HepG2 (cell line): ENCODE measurements around the gene STMN1. TPM values are rescaled to one million over a fixed set of nuclear protein-coding genes. Genes with fewer than 3 reads are reported as not detected.
A peak's percentile ranks its signal among the peaks of the same experiment; 100 is the strongest.

Experiments used
- AHR ChIP-seq: IDR thresholded peaks from 2 replicates; pipeline ENCODE4 v1.6.1; 2018; ENCODE audit warnings: missing genetic modification reagents, missing compliant biosample characterization
- CCAR2 ChIP-seq: fragments of 200-400 bp; formaldehyde crosslinking; optimal IDR thresholded peaks from 2 replicates; pipeline ENCODE3; 2018; ENCODE audit warnings: low read depth, mild to moderate bottlenecking, low read length, moderate library complexity
- CCDC6 ChIP-seq: sonication (generic); formaldehyde crosslinking; IDR thresholded peaks from 2 replicates; pipeline ENCODE4 v1.8.1; 2022; ENCODE audit warnings: mild to moderate bottlenecking, missing genetic modification reagents, moderate library complexity
- DMTF1 ChIP-seq: sonication (generic); formaldehyde crosslinking; IDR thresholded peaks from 2 replicates; pipeline ENCODE4 v1.4.0; 2020; ENCODE audit warnings: mild to moderate bottlenecking, missing genetic modification reagents
- FIP1L1 ChIP-seq: fragments of 200-400 bp; formaldehyde crosslinking; IDR thresholded peaks from 2 replicates; pipeline ENCODE4 v1.6.1; 2018; ENCODE audit warnings: low read depth, mild to moderate bottlenecking, low read length, moderate library complexity, borderline replicate concordance; ENCODE audit not compliant: insufficient read depth
- HCFC1 ChIP-seq: fragments of 150-350 bp; IDR thresholded peaks from 2 replicates; pipeline ENCODE4 v1.6.1; 2014; ENCODE audit warnings: low read depth, low read length
- ISL2 ChIP-seq: sonication (generic); formaldehyde crosslinking; IDR thresholded peaks from 2 replicates; pipeline ENCODE4 v1.5.0; 2020; ENCODE audit warnings: missing genetic modification reagents
- KDM2A ChIP-seq: sonication (generic); formaldehyde crosslinking; IDR thresholded peaks from 2 replicates; pipeline ENCODE4 v1.4.0; 2020; ENCODE audit warnings: low read depth, missing genetic modification reagents, borderline replicate concordance
- NCOR1 ChIP-seq: fragments of 200-600 bp; sonication (generic); IDR thresholded peaks from 2 replicates; pipeline ENCODE4 v1.7.0; 2017; ENCODE audit warnings: antibody characterized with exemption, low read length, borderline replicate concordance
- RARG ChIP-seq: sonication (generic); formaldehyde crosslinking; IDR thresholded peaks from 2 replicates; pipeline ENCODE4 v1.4.0; 2020; ENCODE audit warnings: low read depth, mild to moderate bottlenecking, missing genetic modification reagents
- TAF1 ChIP-seq: sonication (generic); formaldehyde crosslinking; IDR thresholded peaks from 2 replicates; pipeline ENCODE4 v1.4.0; 2020; ENCODE audit warnings: missing genetic modification reagents
- TBL1XR1 ChIP-seq: fragments of 150-350 bp; IDR thresholded peaks from 2 replicates; pipeline ENCODE4 v1.6.1; 2014; ENCODE audit warnings: borderline replicate concordance, low read length; ENCODE audit not compliant: partially characterized antibody
- TFAP4 ChIP-seq: sonication (generic); IDR thresholded peaks from 2 replicates; pipeline ENCODE4 v1.6.1; 2016; ENCODE audit warnings: low read depth, borderline replicate concordance
- TGIF2 ChIP-seq: IDR thresholded peaks from 2 replicates; pipeline ENCODE4 v1.6.1; 2016; ENCODE audit warnings: control low read depth, missing compliant biosample characterization
- ZC3H4 ChIP-seq: sonication (generic); formaldehyde crosslinking; IDR thresholded peaks from 2 replicates; pipeline ENCODE4 v1.4.0; 2020; ENCODE audit warnings: missing genetic modification reagents, borderline replicate concordance
- ZNF18 ChIP-seq: sonication (generic); formaldehyde crosslinking; IDR thresholded peaks from 2 replicates; pipeline ENCODE4 v1.8.0; 2022; ENCODE audit warnings: mild to moderate bottlenecking, missing genetic modification reagents; ENCODE audit not compliant: insufficient replicate concordance
- ZNF512 ChIP-seq: sonication (generic); formaldehyde crosslinking; IDR thresholded peaks from 2 replicates; pipeline ENCODE4 v1.4.0; 2020; ENCODE audit warnings: mild to moderate bottlenecking, missing genetic modification reagents
- ZNF567 ChIP-seq: sonication (generic); formaldehyde crosslinking; IDR thresholded peaks from 2 replicates; pipeline ENCODE4 v1.8.1; 2023; ENCODE audit warnings: mild to moderate bottlenecking, missing genetic modification reagents, borderline replicate concordance
- ZNF598 ChIP-seq: sonication (generic); formaldehyde crosslinking; IDR thresholded peaks from 2 replicates; pipeline ENCODE4 v1.5.1; 2020; ENCODE audit warnings: mild to moderate bottlenecking, missing genetic modification reagents, borderline replicate concordance
- ZNF607 ChIP-seq: sonication (generic); formaldehyde crosslinking; IDR thresholded peaks from 2 replicates; pipeline ENCODE4 v1.5.1; 2020; ENCODE audit warnings: missing genetic modification reagents, mild to moderate bottlenecking, borderline replicate concordance
- ZNF781 ChIP-seq: sonication (generic); formaldehyde crosslinking; IDR thresholded peaks from 2 replicates; pipeline ENCODE4 v1.5.1; 2020; ENCODE audit warnings: borderline replicate concordance, mild to moderate bottlenecking, missing genetic modification reagents; ENCODE audit errors: not compliant biosample characterization
- polyA plus RNA-seq, 8 experiments: library from polyadenylated mRNA; depleted of rRNA in 3 of 8; stranded (reverse) in 7 of 8; unstranded in 1 of 8; fragments of >200 nt; fragmentation: Illumina TruSeq in 4 of 8; extraction: Trizol in 4 of 8; gene quantifications; 2 replicates each; pipeline versions ENCODE4 v1.2.1 to v1.2.3, GENCODE V29; 2011 to 2016; ENCODE audit warnings: low read depth in 4 of 8, missing spikeins in 1 of 8, mixed read lengths in 1 of 8; ENCODE audit not compliant: insufficient read depth in 1 of 8
- total RNA-seq, 5 experiments: library from RNA; depleted of rRNA; stranded (reverse); fragments of >200 nt; fragmentation: Illumina TruSeq; extraction: Trizol; gene quantifications; 2 replicates each; pipeline ENCODE4 v1.2.3, GENCODE V29; 2016; ENCODE audit warnings: low read depth in 1 of 5

The STMN1 gene
- total and polyA plus RNA-seq, 2 of the 13 experiments (the other 11 are each of a cell fraction or from before 2014, with no cell fraction given) = 45.9 to 409 TPM

- TF ChIP-seq RARG (CRISPR knock-in tag) (no peak), ZC3H4 (CRISPR knock-in tag) (no peak), TBL1XR1 (no peak), ZNF781 (CRISPR knock-in tag) (no peak), DMTF1 (no peak), TFAP4 (no peak), ZNF512 (CRISPR knock-in tag) (no peak), ZNF598 (CRISPR knock-in tag) (no peak), ISL2 (CRISPR knock-in tag) (peak; percentile 45), HCFC1 (peak; percentile 60), AHR (CRISPR knock-in tag) (no peak), TAF1 (peak; percentile 77), CCAR2 (no peak), ZNF18 (no peak), CCDC6 (CRISPR knock-in tag) (peak; percentile 28; the same call in 1 of the 2 replicates), NCOR1 (peak; percentile 25; the same call in 1 of the 2 replicates), ZNF607 (CRISPR knock-in tag) (peak; percentile 79), KDM2A (CRISPR knock-in tag) (no peak; the same call in 1 of the 2 replicates), ZNF567 (CRISPR knock-in tag) (no peak), TGIF2 (CRISPR knock-in tag) (0 out of 2 replicates have a peak, but pooled peaks have one; percentile 2), FIP1L1 (no peak)
These were observed at the start of gene STMN1 (continued) for GRCh38 chr1:25905680-25906643.
